Right atrium auricular region (tissue), 2 donors: ENCODE data around the gene STAP2. TPM values are rescaled to one million over a fixed set of nuclear protein-coding genes. Genes with fewer than 3 reads are reported as not detected.

Experiments used
- DNase-seq: peaks from one replicate; pipeline ENCODE4 v3.0.0-alpha.2; 2019; ENCODE audit warnings: low spot score
- H3K27ac ChIP-seq, 2 donors: fragments of 200-600 bp; sonication (generic); 1 replicate in 1 of 2; 2 replicates in 1 of 2; pipeline ENCODE4 v1.5.1; 2016 to 2019
- H3K27me3 ChIP-seq, 2 donors: fragments of 200-600 bp; sonication (generic); one replicate each; pipeline versions ENCODE4 v1.5.1 to v1.6.0; 2017 to 2019
- H3K36me3 ChIP-seq: fragments of 200-600 bp; sonication (generic); one replicate; pipeline ENCODE4 v1.5.1; 2016
- H3K4me1 ChIP-seq, 2 donors: fragments of 200-600 bp; sonication (generic); one replicate each; pipeline versions ENCODE4 v1.5.1 to v1.6.0; 2017 to 2019
- H3K4me3 ChIP-seq, 2 donors: fragments of 200-600 bp; sonication (generic); 1 replicate in 1 of 2; 2 replicates in 1 of 2; pipeline ENCODE4 v1.5.1; 2017 to 2019; ENCODE audit warnings: mild to moderate bottlenecking in 1 of 2, moderate library complexity in 1 of 2
- H3K9me3 ChIP-seq, 2 donors: fragments of 200-600 bp; sonication (generic); one replicate each; pipeline ENCODE4 v1.5.1; 2019
- CTCF ChIP-seq, 2 donors: fragments of 200-600 bp; sonication (generic); IDR thresholded peaks; one replicate each; pipeline ENCODE4 v1.5.1; 2019; ENCODE audit warnings: antibody characterized with exemption in 2 of 2
- total RNA-seq, 2 donors: library from RNA; depleted of rRNA; stranded (reverse); fragments of >200 nt; gene quantifications; one replicate each; pipeline ENCODE4 v1.1.0, GENCODE V29; 2016

The STAP2 gene
- total RNA-seq: 10 to 100 TPM in 1 of 2 donors, 1 to 10 TPM in 1; 4.8 to 11.8 TPM

DNA sequence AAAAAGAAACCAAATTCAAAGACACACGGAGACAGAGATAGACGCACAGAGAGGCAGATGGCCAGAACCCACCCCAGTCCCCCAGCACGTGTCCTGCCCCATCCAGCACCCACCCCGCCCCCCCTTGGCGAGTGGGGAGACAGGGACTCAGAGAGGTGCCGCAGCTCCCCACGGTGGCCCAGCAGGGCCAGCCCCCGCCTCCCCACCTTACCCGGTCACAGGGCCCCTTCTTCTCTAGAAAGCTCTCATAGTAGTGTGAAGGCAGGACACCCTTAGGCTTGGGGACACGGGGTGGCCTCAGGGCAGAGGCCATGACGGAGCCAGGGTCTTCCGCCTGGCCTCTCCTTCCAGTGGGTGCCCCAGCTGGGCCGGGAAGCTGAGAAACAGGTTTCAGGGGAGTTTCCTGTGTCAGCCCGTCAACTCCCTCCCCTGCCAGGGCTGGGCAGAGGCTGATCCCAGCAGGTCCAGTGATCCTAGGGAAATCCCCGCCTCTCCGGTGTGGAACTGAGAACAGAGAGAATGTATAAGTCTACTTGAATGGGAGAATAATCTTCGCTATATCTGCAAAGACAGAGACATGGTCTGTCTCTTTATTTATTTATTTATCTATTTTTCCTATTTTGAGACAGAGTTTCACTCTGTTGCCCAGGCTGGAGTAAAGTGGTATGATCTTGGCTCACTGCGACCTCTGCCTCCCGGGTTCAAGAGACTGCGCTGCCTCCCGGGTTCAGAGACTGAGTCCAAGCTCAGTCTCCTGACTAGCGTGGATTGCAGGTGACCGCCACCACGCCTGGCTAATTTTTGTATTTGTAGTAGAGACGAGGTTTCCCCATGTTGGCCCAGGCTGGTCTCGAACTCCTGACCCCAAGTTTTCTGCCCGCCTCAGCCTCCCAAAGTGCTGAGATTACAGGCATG lies at the start of gene STAP2:
Gene STAP2, minus strand, starts transcription at position 387 of the 915 bp plus-strand sequence. Its CDS starts 74 bp downstream, at position 313.
- no peak for TF ChIP-seq CTCF (IDR thresholded peaks at IDR 0.05)
- DNase-seq: no peak

GRCh38 chr19:4386041-4386782 lies 47.6 kb upstream of the STAP2 start:
- H3K36me3 ChIP-seq: no peaks in the 10 kb centered on the region
- no peaks in the 10 kb centered on the region for H3K9me3 ChIP-seq
- H3K4me1 ChIP-seq: peaks cover 0 to 36% of the 10 kb centered on the region in 2 donors
- no peak for DNase-seq
- no peaks in the 10 kb centered on the region for H3K27me3 ChIP-seq
- no peak overlapping the region for H3K27ac ChIP-seq
- TF ChIP-seq CTCF (IDR thresholded peaks at IDR 0.05): no peak
- H3K4me3 ChIP-seq: no peak overlapping the region

More for the DNA sequence above, at the start of gene STAP2:
- Histone ChIP-seq H3K27ac (peak within 1 kb of the TSS; percentile 6 to 67), H3K4me3 (peak within 1 kb of the TSS; percentile 28 to 52), H3K4me1 (peaks cover 0 to 16% of the 10 kb centered on the region in 2 donors), H3K27me3 (no peaks in the 10 kb centered on the region), H3K36me3 (no peaks in the 10 kb centered on the region), H3K9me3 (no peaks in the 10 kb centered on the region)

- peaks cover 0 to 36% of the 10 kb centered on the region in 2 donors for H3K4me1 ChIP-seq
These were observed 46.8 kb upstream of the STAP2 start for GRCh38 chr19:4385291-4386040.

DNA sequence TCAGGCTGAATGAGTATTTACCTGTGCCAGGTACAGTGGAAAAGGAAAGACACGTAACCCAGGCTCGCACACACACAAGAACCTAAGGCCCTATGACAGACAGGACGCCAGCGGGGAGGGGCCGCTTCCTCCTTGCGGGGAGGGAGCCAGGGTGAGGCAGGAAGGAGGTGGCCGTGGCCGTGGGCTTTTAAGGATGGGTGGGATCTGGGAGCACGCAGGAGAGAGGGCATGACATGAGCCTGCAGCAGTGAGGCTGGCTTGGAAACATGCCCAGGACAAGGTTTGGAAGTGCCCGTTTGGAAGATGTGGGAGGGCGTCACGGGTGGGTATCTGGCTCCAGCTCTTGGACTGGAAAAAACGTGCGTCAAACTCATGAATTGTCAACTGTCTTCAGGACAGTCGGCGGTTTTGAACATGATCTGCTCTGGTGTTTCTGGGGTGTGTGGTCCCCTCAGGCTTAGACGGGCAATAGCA lies 41.7 kb upstream of the STAP2 start:
- no peaks in the 10 kb centered on the region for H3K27me3 ChIP-seq
- H3K4me3 ChIP-seq: no peak overlapping the region
- H3K9me3 ChIP-seq: no peaks in the 10 kb centered on the region
- H3K36me3 ChIP-seq: no peaks in the 10 kb centered on the region
- H3K4me1 ChIP-seq: peaks cover 0 to 59% of the 10 kb centered on the region in 2 donors
- peak overlapping the region; percentile 56 to 68 for H3K27ac ChIP-seq
- TF ChIP-seq CTCF (IDR thresholded peaks at IDR 0.05): no peak
- DNase-seq: no peak

More at GRCh38 chr19:4385291-4386040, 46.8 kb upstream of the STAP2 start:
- Histone ChIP-seq H3K36me3 (no peaks in the 10 kb centered on the region), H3K9me3 (no peaks in the 10 kb centered on the region), H3K27me3 (no peaks in the 10 kb centered on the region), H3K27ac (no peak overlapping the region), H3K4me3 (no peak overlapping the region)
- no peak for DNase-seq
- TF ChIP-seq CTCF (IDR thresholded peaks at IDR 0.05): no peak
